Heart left ventricle (tissue), 13 donors: Measurements from ENCODE around the gene NR2F2.

Experiments used
- POLR2A ChIP-seq, 2 donors: fragments of 450-650 bp; IDR thresholded peaks; one replicate each; pipeline ENCODE4 v1.6.1; 2017; ENCODE audit warnings: antibody characterized with exemption in 2 of 2, mild to moderate bottlenecking in 2 of 2, moderate library complexity in 2 of 2
- TF ChIP-seq, protein P1 (sequence below), 12 donors: fragments of 200-600 bp; sonication (generic) in 4 of 12; IDR thresholded peaks; one replicate each; pipeline versions ENCODE4 v1.5.0 to v1.8.0; 2018 to 2022; ENCODE audit warnings: antibody characterized with exemption in 12 of 12, mild to moderate bottlenecking in 5 of 12
- donor health status: ischemic (EF 13 %, LVEDD 7.1; RV severe dilation, severe dysfunction).
- donor health status: DM: no; HTN: yes; CAD: no.
- donor health status: DM: no; HTN: no; CAD: no.
- donor health status: ischemic (EF 25% LVEDD 6.9; RV normal size, moderate dysfunction).
- donor health status: ischemic (EF 25% LVEDD 5.7; RV mildly dilated, moderate dysfunction).
- donor health status: ischemic (EF 35%, LVEDD 5.7; RV mildly dilated, moderate dysfunction).
- donor health status: nonischemic (EF 11% LVEDD 7.7; RV severe dilation, severe dysfunction).
- donor health status: DM: yes; HTN: yes; CAD: no.
- donor health status: PGD.
- donor health status: ischemic (EF 29% LVEDD 5.4; RV normal size, mild dysfunction).
- donor health status: nonischemic (EF 23%, LVEDD 6.1; RV moderate dilation, normal function).

DNA sequence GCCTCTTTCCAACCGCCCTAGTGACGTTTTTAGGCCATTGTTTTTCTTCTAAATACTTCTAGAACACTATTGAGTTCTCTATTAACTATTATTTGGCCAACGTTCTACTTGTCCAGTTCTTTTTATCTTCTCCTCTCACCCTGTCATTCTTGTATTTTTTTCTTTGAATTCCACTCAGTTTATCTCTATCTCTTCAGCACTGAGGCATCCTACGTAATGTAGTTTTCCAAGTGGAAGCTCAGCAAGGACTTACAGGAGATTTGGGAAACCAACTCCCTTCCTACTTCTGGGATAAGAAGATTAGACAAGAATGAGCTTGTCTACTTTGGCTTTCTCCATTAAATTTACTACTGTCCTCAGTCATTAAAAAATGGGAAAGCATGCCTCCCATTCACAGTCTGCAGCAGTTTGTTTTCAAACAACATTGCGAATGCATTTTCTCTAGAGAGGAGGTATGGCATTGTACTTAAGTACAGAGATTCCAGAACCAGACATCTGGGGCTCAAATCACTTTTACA is 21.3 kb upstream of the NR2F2 start:
- TF ChIP-seq, protein P1, sequence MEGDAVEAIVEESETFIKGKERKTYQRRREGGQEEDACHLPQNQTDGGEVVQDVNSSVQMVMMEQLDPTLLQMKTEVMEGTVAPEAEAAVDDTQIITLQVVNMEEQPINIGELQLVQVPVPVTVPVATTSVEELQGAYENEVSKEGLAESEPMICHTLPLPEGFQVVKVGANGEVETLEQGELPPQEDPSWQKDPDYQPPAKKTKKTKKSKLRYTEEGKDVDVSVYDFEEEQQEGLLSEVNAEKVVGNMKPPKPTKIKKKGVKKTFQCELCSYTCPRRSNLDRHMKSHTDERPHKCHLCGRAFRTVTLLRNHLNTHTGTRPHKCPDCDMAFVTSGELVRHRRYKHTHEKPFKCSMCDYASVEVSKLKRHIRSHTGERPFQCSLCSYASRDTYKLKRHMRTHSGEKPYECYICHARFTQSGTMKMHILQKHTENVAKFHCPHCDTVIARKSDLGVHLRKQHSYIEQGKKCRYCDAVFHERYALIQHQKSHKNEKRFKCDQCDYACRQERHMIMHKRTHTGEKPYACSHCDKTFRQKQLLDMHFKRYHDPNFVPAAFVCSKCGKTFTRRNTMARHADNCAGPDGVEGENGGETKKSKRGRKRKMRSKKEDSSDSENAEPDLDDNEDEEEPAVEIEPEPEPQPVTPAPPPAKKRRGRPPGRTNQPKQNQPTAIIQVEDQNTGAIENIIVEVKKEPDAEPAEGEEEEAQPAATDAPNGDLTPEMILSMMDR (IDR thresholded peaks at IDR 0.05), result no peak
- TF ChIP-seq POLR2A (IDR thresholded peaks at IDR 0.05), result no peak
